Endothelial cell (in vitro differentiated cells): ENCODE results near the gene EXOSC6. TPM values are rescaled to one million over a fixed set of nuclear protein-coding genes. Genes with fewer than 3 reads are reported as not detected.
"Not testable (repeated sequence)": the region's sequence is repeated elsewhere in the genome, so short reads cannot be mapped to it uniquely, and the experiment has no call there.

Source experiments
- DNase-seq: peaks from one replicate; pipeline ENCODE4 v3.0.0; 2021; ENCODE audit warnings: low spot score
- H3K27ac Mint-ChIP-seq: one replicate; pipeline ENCODE4 v1.8.0; 2021; ENCODE audit warnings: mixed read lengths, inconsistent platforms; ENCODE audit not compliant: unreplicated experiment
- H3K27me3 Mint-ChIP-seq: one replicate; pipeline ENCODE4 v1.8.0; 2021; ENCODE audit warnings: mild to moderate bottlenecking, moderate library complexity, mixed read lengths, inconsistent platforms; ENCODE audit not compliant: unreplicated experiment
- H3K36me3 Mint-ChIP-seq: one replicate; pipeline ENCODE4 v1.8.0; 2021; ENCODE audit warnings: mild to moderate bottlenecking, low read depth, mixed read lengths, inconsistent platforms; ENCODE audit not compliant: unreplicated experiment
- H3K4me1 Mint-ChIP-seq: one replicate; pipeline ENCODE4 v1.8.0; 2021; ENCODE audit warnings: mild to moderate bottlenecking, mixed read lengths, inconsistent platforms; ENCODE audit not compliant: unreplicated experiment
- H3K4me3 Mint-ChIP-seq: one replicate; pipeline ENCODE4 v1.8.0; 2021; ENCODE audit warnings: mild to moderate bottlenecking, mixed read lengths, inconsistent platforms; ENCODE audit not compliant: unreplicated experiment
- H3K9me3 Mint-ChIP-seq: one replicate; pipeline ENCODE4 v1.8.0; 2021; ENCODE audit warnings: mixed read lengths, inconsistent platforms; ENCODE audit not compliant: unreplicated experiment
- CTCF ChIP-seq: fragments of 200-600 bp; sonication (generic); IDR thresholded peaks from one replicate; pipeline ENCODE4 v1.5.0; 2021; ENCODE audit warnings: antibody characterized with exemption; ENCODE audit not compliant: unreplicated experiment
- total RNA-seq: library from RNA; stranded (reverse); fragmentation: NEBNext Ultra II Directional; extraction: Animal tissue kit (Norgen Biotek cat#: 25700); gene quantifications from one replicate; pipeline ENCODE4 v1.2.1, GENCODE V29; 2021; ENCODE audit not compliant: unreplicated experiment

EXOSC6 gene
- total RNA-seq, 1 donor from 2014 or later: 25.1 TPM

- Mint-ChIP-seq H3K27ac (no peak overlapping the region), H3K36me3 (peaks cover 37% of the 10 kb centered on the region), H3K4me3 (no peak overlapping the region), H3K4me1 (peaks cover 2% of the 10 kb centered on the region), H3K9me3 (no peaks in the 10 kb centered on the region), H3K27me3 (peaks cover 19% of the 10 kb centered on the region)
- no peak for TF ChIP-seq CTCF
- no peak for DNase-seq
These were observed 2.6 kb upstream of the EXOSC6 start for GRCh38 chr16:70254180-70254964.

GRCh38 chr16:70253291-70254106, 1.8 kb upstream of the EXOSC6 start:
- Mint-ChIP-seq H3K27ac (no peak overlapping the region), H3K36me3 (peaks cover 29% of the 10 kb centered on the region), H3K4me1 (peaks cover 4% of the 10 kb centered on the region), H3K4me3 (no peak overlapping the region), H3K27me3 (peaks cover 19% of the 10 kb centered on the region), H3K9me3 (no peaks in the 10 kb centered on the region)
- TF ChIP-seq CTCF: peak; percentile 70
- DNase-seq: peak; percentile 70

DNA sequence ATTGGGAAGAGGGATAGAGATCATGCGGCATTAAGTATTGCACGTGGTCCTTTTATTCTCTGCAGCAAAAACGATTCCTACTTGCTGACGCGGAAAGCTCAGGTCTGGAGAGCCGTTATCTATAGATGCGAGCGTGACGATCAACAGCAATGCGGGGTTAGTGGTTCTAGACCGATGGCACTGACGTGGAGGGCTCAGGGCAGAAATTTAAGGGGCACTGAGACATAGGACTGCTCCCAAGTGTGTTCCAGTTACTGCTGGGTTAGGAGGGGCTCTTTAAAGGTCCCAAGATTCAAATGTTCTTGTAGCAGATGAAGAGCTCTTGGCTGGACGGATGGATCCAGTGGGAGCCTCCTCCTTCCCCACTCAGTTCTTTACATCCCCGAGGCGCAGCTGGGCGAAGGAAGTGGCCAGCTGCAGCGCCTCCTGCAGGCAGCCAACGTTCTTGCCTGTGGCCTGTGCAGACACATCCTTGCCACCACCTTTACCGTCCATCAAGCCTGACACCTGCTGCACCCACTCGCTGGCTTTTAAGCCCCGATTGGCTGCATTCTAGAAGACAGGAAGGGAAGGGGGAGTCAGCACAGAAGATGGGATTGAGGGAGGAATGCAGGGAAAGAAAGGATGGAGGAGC, 732 bp upstream of the EXOSC6 start:
- no peaks in the 10 kb centered on the region for H3K9me3 Mint-ChIP-seq
- peak overlapping the region; percentile 77 for H3K27ac Mint-ChIP-seq
- peaks cover 17% of the 10 kb centered on the region for H3K27me3 Mint-ChIP-seq
- peaks cover 4% of the 10 kb centered on the region for H3K4me1 Mint-ChIP-seq
- peaks cover 21% of the 10 kb centered on the region for H3K36me3 Mint-ChIP-seq
- peak; percentile 58 for DNase-seq
- H3K4me3 Mint-ChIP-seq: peak overlapping the region; percentile 91
- TF ChIP-seq CTCF: peak; percentile 65

GRCh38 chr16:70250748-70251628, 752 bp downstream of the EXOSC6 start:
- Mint-ChIP-seq H3K4me3 (peak overlapping the region; percentile 90), H3K4me1 (peaks cover 4% of the 10 kb centered on the region), H3K36me3 (peaks cover 21% of the 10 kb centered on the region), H3K27me3 (peaks cover 19% of the 10 kb centered on the region), H3K27ac (no peak overlapping the region), H3K9me3 (no peaks in the 10 kb centered on the region)
- no peak for TF ChIP-seq CTCF
- peak; percentile 61 for DNase-seq

DNA sequence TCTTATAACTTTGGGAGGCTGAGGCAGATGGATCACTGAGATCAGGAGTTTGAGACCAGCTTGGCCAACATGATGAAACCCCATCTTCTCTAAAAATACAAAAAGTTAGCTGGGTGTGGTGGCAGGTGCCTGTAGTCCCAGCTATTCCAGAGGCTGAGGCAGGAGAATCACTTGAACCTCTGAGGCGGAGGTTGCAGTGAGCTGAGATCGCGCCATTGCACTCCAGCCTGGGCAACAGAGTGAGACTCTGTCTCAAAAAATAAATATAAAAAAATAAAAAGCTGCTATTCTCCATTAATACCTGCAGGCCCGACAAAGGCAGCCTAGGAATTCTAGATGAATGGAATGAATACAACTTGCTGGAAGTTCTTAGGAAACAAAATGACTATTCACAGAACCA, 2.0 kb downstream of the EXOSC6 start:
- not testable (repeated sequence) for DNase-seq, H3K4me1 Mint-ChIP-seq, H3K9me3 Mint-ChIP-seq, H3K27ac Mint-ChIP-seq
- peaks cover 19% of the 10 kb centered on the region for H3K27me3 Mint-ChIP-seq
- peaks cover 19% of the 10 kb centered on the region for H3K36me3 Mint-ChIP-seq
- peak overlapping the region; percentile 51 for H3K4me3 Mint-ChIP-seq

GRCh38 chr16:70238773-70239172, 13.0 kb downstream of the EXOSC6 start:
- DNase-seq, H3K4me3 Mint-ChIP-seq, H3K27me3 Mint-ChIP-seq, H3K27ac Mint-ChIP-seq, H3K4me1 Mint-ChIP-seq, H3K9me3 Mint-ChIP-seq, H3K36me3 Mint-ChIP-seq: not testable (repeated sequence)

- H3K27ac Mint-ChIP-seq, H3K4me3 Mint-ChIP-seq, H3K4me1 Mint-ChIP-seq, H3K9me3 Mint-ChIP-seq, H3K27me3 Mint-ChIP-seq, H3K36me3 Mint-ChIP-seq, DNase-seq: not testable (repeated sequence)
These were observed 19.9 kb downstream of the EXOSC6 start for GRCh38 chr16:70231831-70232230.
